ENCODE results near the gene FRMPD4. TPM values are rescaled to one million over a fixed set of nuclear protein-coding genes. Genes with fewer than 3 reads are reported as not detected.

FRMPD4 gene
- total and polyA plus RNA-seq, 12 donors, result 0.03 to 4.1 (median 2.0) TPM

DNA sequence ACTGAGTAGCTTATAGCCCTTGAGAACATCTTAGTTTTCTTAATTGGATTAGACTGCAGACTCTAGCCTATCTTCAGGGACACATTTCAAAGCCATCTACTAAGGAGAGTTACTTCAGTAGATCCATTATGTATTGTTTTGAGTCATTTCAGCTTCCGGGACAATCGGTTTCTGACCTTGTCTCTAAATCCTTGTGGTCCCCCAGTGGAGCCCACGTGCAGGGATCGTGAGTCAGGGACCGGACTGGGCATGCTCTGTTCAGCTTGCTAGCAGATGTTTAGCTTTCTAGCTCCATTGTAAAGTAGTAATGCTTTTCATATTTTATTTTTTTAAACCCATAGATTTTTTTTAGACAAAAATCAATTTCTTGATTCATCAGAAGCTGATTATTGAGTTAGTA lies 441.0 kb downstream of the FRMPD4 start:
- TF ChIP-seq, protein P1, sequence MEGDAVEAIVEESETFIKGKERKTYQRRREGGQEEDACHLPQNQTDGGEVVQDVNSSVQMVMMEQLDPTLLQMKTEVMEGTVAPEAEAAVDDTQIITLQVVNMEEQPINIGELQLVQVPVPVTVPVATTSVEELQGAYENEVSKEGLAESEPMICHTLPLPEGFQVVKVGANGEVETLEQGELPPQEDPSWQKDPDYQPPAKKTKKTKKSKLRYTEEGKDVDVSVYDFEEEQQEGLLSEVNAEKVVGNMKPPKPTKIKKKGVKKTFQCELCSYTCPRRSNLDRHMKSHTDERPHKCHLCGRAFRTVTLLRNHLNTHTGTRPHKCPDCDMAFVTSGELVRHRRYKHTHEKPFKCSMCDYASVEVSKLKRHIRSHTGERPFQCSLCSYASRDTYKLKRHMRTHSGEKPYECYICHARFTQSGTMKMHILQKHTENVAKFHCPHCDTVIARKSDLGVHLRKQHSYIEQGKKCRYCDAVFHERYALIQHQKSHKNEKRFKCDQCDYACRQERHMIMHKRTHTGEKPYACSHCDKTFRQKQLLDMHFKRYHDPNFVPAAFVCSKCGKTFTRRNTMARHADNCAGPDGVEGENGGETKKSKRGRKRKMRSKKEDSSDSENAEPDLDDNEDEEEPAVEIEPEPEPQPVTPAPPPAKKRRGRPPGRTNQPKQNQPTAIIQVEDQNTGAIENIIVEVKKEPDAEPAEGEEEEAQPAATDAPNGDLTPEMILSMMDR (IDR thresholded peaks at IDR 0.05), result no peak
- no peak for DNase-seq
- peaks cover 0 to 6% (median 0%) of the 10 kb centered on the region in 7 donors for H3K27me3 ChIP-seq
- no peak overlapping the region for H3K4me3 ChIP-seq
- H3K36me3 ChIP-seq, result no peaks in the 10 kb centered on the region
- no peaks in the 10 kb centered on the region for H3K4me1 ChIP-seq
- no peak overlapping the region for H3K27ac ChIP-seq
- intact Hi-C loops (cut with DNase I), result loop anchor here in 1 of 10 donors (5.0 kb wide), 1 partner anchor 392 kb away; no protein-coding TSS in a partner anchor
- 79 to 85% methylated on average over 5 of the region's 5 CpGs for WGBS, 2 donors
- no peaks in the 10 kb centered on the region for H3K9me3 ChIP-seq
- no peak for ATAC-seq

DNA sequence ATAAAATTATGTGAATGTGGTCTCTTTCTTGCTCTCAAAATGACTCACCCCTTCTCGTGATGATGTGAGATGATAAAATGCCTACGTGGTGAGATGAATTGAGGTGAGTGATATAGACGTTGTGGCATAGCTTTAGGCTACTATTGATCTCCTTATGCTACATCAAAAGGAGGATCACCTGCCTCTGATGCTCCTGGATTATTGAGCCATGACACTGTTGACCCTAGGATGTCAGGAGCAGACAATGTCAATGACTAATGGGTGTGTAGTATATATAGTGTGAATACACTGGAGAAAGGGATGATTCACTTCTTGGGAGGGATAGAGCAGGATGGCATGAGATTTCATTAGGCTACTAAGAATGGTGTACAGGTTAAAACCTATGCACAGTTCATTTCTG lies 442.3 kb downstream of the FRMPD4 start:
- WGBS, 2 donors, result 64 to 69% methylated on average over 3 of the region's 3 CpGs
- Histone ChIP-seq H3K4me1 (no peaks in the 10 kb centered on the region), H3K4me3 (no peak overlapping the region), H3K36me3 (no peaks in the 10 kb centered on the region), H3K27ac (no peak overlapping the region), H3K27me3 (peaks cover 0 to 6% (median 0%) of the 10 kb centered on the region in 7 donors), H3K9me3 (no peaks in the 10 kb centered on the region)
- intact Hi-C loops (cut with DNase I), result loop anchor here in 1 of 10 donors (5.0 kb wide), 1 partner anchor 1167 kb away; no protein-coding TSS in a partner anchor
- TF ChIP-seq, protein P1 (IDR thresholded peaks at IDR 0.05), result no peak
- no peak for DNase-seq
- no peak for ATAC-seq

DNA sequence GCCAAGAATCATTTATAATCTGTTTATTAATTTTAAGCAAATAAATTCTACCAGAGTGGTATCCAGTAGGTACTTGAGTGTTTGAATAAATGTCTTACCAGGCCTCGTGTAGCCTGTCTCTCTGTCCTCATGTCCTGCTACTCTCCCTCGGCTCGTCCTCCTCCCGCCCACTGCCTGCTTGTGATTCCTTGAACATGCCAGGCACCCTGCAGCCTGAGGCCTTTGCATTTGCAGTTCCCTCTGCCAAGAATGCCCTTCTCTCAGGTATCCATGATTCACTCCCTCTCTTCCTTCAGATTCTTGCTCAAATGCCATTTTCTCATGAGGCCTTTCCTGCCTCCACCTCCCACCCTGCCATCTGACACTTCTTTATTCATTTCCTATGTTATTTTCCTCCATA lies 443.3 kb downstream of the FRMPD4 start:
- ATAC-seq (no peak), DNase-seq (no peak)
- no peaks in the 10 kb centered on the region for H3K36me3 ChIP-seq
- H3K9me3 ChIP-seq, result no peaks in the 10 kb centered on the region
- no peaks in the 10 kb centered on the region for H3K4me1 ChIP-seq
- no peak overlapping the region for H3K4me3 ChIP-seq
- no peak overlapping the region for H3K27ac ChIP-seq
- TF ChIP-seq, protein P1 (IDR thresholded peaks at IDR 0.05), result no peak
- intact Hi-C loops (cut with DNase I), result loop anchor here in 1 of 10 donors (5.0 kb wide), 1 partner anchor 1166 kb away; no protein-coding TSS in a partner anchor
- 65 to 68% methylated on average over 4 of the region's 4 CpGs for WGBS, 2 donors
- peaks cover 0 to 6% (median 0%) of the 10 kb centered on the region in 7 donors for H3K27me3 ChIP-seq

DNA sequence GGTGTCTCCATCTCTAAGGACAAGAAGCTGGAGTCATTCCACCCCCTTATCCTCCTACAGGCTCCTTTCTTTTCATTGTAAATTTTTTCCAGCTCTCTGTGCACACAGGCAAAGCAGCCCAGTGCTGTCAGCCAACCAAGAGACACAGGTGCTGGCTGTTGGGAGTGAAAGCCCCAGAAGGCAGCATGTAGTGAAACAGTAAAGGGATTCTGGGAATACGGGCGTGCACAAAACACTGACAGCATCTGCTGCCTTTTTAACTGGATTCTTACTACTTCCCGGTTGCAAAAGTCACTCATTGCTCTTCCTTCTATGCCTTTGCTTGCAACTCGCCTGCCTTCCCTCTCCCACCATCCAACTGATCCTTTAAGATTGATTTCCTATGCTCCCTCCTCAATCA lies 444.4 kb downstream of the FRMPD4 start:
- H3K4me1 ChIP-seq, result no peaks in the 10 kb centered on the region
- H3K9me3 ChIP-seq, result no peaks in the 10 kb centered on the region

More for the DNA sequence above, 444.4 kb downstream of the FRMPD4 start:
- H3K4me3 ChIP-seq, result no peak overlapping the region
- WGBS, 2 donors, result 82 to 83% methylated on average over 4 of the region's 4 CpGs
- TF ChIP-seq, protein P1 (IDR thresholded peaks at IDR 0.05), result no peak
- no peaks in the 10 kb centered on the region for H3K36me3 ChIP-seq
- intact Hi-C loops (cut with DNase I), result loop anchor here in 1 of 10 donors (5.0 kb wide), 1 partner anchor 1165 kb away; no protein-coding TSS in a partner anchor
- no peak overlapping the region for H3K27ac ChIP-seq
- ATAC-seq, result no peak
- peaks cover 0 to 6% (median 0%) of the 10 kb centered on the region in 7 donors for H3K27me3 ChIP-seq
- DNase-seq, result no peak
